Lung (tissue), 12 donors: Measurements from ENCODE around the gene BCR. TPM values are rescaled to one million over a fixed set of nuclear protein-coding genes. Genes with fewer than 3 reads are reported as not detected.

ENCODE experiments used
- ATAC-seq: fragments of 200-7000 bp; cut with Tn5 transposase; one replicate; pipeline ENCODE4 v1.9.1; 2020; ENCODE audit warnings: moderate number of reproducible peaks; ENCODE audit not compliant: insufficient read depth, low FRiP score
- DNase-seq, 3 donors: peaks; one replicate each; pipeline ENCODE4 v3.0.0-alpha.2; 2013 to 2017
- H3K27ac ChIP-seq, 2 donors: one replicate each; pipeline ENCODE4 v1.5.1; 2013; ENCODE audit warnings: mild to moderate bottlenecking in 2 of 2, moderate library complexity in 2 of 2, control low read depth in 1 of 2, inconsistent platforms in 1 of 2, low read depth in 1 of 2, low read length in 1 of 2
- H3K27me3 ChIP-seq, 3 donors: one replicate each; pipeline ENCODE4 v1.5.1; 2013; ENCODE audit warnings: low read length in 2 of 3; ENCODE audit not compliant: control insufficient read depth in 3 of 3, insufficient read depth in 3 of 3
- H3K36me3 ChIP-seq, 4 donors: one replicate each; pipeline ENCODE4 v1.5.1; 2013; ENCODE audit warnings: low read length in 4 of 4, mild to moderate bottlenecking in 1 of 4, moderate library complexity in 1 of 4; ENCODE audit not compliant: control insufficient read depth in 4 of 4, insufficient read depth in 4 of 4
- H3K4me1 ChIP-seq, 5 donors: one replicate each; pipeline ENCODE4 v1.5.1; 2013; ENCODE audit warnings: low read length in 5 of 5, mild to moderate bottlenecking in 2 of 5, moderate library complexity in 1 of 5; ENCODE audit not compliant: control insufficient read depth in 5 of 5, insufficient read depth in 5 of 5
- H3K4me3 ChIP-seq: one replicate; pipeline ENCODE4 v1.5.1; 2013; ENCODE audit warnings: mild to moderate bottlenecking, control low read depth, moderate library complexity
- H3K9ac ChIP-seq, 2 donors: one replicate each; pipeline ENCODE4 v1.5.1; 2013; ENCODE audit warnings: low read length in 2 of 2, control low read depth in 1 of 2; ENCODE audit not compliant: insufficient read depth in 1 of 2
- H3K9me3 ChIP-seq, 4 donors: one replicate each; pipeline ENCODE4 v1.5.1; 2013; ENCODE audit warnings: low read length in 3 of 4, mild to moderate bottlenecking in 1 of 4, moderate library complexity in 1 of 4; ENCODE audit not compliant: control insufficient read depth in 4 of 4, insufficient read depth in 3 of 4
- WGBS, 2 donors: extraction: QIAGEN DNeasy Blood & Tissue Kit; methylation state at CpG; one replicate each; pipeline ENCODE4 v1.1.7; 2013; 5-methylcytosine and 5-hydroxymethylcytosine counted together
- polyA plus RNA-seq, 2 donors: library from polyadenylated mRNA; stranded (reverse); fragments of 200-250 nt; gene quantifications; one replicate each; pipeline ENCODE4 v1.2.1, GENCODE V29; 2013
- total RNA-seq, 2 donors: library from RNA; depleted of rRNA in 1 of 2; stranded (reverse); fragments of >200 nt in 1 of 2; gene quantifications; one replicate each; pipeline ENCODE4 v1.2.1, GENCODE V29; 2014 to 2021
- TF ChIP-seq, protein P1 (sequence below): IDR thresholded peaks from 2 replicates; pipeline ENCODE4 v1.5.1; 2012; ENCODE audit warnings: mild to moderate bottlenecking; ENCODE audit errors: control extremely low read depth, extremely low read depth
- donor health status: control.
- donor health status: control.
- donor health status: Bipolar disorder and iron deficiency.
- donor health status: healthy.
- donor health status: DM: yes; HTN: yes; CAD: no.

The BCR gene
- total and polyA plus RNA-seq, 4 donors: 21.8 to 67.3 (median 31.8) TPM

DNA sequence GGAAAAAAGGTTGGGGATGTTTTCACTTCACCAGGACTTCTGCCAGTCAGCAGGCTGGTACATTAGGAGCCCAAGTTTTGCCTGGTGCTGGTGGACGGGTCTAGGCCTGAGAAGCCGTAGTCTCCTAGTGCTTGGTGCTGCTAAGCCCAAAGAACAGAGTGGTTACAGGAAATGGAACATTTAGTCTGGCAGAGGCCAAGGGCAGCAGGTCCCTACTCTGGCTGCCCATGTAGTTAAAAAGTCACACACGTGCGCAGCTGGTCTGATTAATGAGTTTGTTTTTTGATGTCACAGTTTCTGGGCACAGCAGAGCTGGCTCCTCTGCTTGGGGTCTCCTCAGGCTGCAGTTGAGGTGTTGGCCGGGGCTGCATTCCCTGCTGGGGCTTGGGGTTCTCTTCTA is 20.6 kb downstream of the BCR start:
- Histone ChIP-seq H3K9me3 (no peaks in the 10 kb centered on the region), H3K27ac (no peak overlapping the region), H3K36me3 (peaks cover 0 to 3% (median 0%) of the 10 kb centered on the region in 4 donors), H3K4me3 (no peak overlapping the region), H3K9ac (no peak overlapping the region), H3K27me3 (no peaks in the 10 kb centered on the region), H3K4me1 (peaks cover 0 to 34% (median 6%) of the 10 kb centered on the region in 5 donors)
- TF ChIP-seq, protein P1, sequence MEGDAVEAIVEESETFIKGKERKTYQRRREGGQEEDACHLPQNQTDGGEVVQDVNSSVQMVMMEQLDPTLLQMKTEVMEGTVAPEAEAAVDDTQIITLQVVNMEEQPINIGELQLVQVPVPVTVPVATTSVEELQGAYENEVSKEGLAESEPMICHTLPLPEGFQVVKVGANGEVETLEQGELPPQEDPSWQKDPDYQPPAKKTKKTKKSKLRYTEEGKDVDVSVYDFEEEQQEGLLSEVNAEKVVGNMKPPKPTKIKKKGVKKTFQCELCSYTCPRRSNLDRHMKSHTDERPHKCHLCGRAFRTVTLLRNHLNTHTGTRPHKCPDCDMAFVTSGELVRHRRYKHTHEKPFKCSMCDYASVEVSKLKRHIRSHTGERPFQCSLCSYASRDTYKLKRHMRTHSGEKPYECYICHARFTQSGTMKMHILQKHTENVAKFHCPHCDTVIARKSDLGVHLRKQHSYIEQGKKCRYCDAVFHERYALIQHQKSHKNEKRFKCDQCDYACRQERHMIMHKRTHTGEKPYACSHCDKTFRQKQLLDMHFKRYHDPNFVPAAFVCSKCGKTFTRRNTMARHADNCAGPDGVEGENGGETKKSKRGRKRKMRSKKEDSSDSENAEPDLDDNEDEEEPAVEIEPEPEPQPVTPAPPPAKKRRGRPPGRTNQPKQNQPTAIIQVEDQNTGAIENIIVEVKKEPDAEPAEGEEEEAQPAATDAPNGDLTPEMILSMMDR: no peak
- DNase-seq (no peak), ATAC-seq (no peak)
- WGBS, 2 donors: 86 to 89% methylated on average over 5 of the region's 5 CpGs

DNA sequence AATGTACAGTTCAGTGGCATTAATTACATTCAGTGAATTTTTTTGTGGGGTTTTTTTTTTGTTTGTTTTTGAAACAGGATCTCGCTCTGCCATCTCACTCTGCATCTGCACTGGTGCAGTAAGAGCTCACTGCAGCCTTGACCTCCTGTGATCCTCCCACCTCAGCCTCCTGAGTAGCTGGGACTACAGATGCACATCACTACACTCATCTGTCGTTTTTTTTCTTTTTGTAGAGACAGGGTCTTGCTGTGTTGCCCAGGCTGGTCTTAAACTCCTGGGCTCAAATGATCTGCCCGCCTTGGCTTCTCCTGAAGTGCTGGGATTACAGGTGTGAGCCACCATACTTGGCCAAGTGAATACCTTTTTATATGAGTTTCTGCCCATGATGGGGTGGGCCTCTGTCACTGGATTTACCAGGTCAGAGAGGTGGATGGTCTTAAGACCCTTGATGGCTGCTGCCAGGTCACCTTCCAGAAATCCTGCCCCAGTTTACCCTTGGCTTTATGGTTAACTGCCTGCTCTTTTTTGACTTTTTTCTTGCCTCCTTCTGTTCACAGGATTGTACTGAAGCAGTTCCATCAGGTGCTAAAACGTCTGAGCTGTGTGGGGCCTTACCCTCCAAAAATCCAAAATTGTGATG is 22.6 kb downstream of the BCR start:
- H3K36me3 ChIP-seq: peaks cover 0 to 5% (median 0%) of the 10 kb centered on the region in 4 donors
- no peak overlapping the region for H3K27ac ChIP-seq
- no peak overlapping the region for H3K9ac ChIP-seq
- WGBS, 2 donors: 82 to 85% methylated on average over 4 of the region's 4 CpGs
- TF ChIP-seq, protein P1: no peak
- no peaks in the 10 kb centered on the region for H3K27me3 ChIP-seq
- DNase-seq (no peak), ATAC-seq (no peak)
- no peak overlapping the region for H3K4me3 ChIP-seq
- peaks cover 0 to 28% (median 6%) of the 10 kb centered on the region in 5 donors for H3K4me1 ChIP-seq
- H3K9me3 ChIP-seq: no peaks in the 10 kb centered on the region

DNA sequence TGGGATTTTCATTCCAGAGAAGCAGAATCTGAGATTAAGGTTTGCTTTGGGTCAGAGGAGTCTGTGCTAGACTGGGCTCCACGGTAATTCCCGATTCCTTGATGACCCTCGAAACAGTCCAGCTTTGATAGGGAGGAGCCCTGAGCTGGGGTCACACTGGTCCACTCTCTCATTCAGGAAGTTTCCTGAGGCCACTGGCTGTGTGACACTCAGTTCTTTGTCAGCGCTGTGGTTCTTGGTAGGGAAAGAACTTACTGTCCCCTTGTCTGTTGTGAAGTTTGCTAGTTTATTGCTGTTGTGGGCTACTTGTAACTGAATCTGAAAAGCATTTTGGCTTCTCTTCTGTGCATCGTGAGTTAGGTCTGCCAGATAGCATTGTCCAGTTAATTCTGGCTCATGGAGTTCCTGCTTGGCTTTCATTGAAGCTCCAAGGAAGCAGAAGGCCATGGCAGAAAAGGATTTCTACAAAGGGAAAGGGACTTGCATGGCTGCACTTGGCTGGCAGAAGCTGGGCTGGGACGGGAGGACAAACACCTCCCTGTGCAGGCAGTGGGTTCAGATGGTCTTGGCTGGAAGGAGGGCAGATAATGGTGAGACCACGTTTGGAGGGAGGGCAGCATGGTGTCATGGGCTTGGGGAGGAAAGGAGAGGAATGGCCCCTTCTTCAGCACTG is 23.3 kb downstream of the BCR start:
- H3K4me1 ChIP-seq: peaks cover 0 to 22% (median 6%) of the 10 kb centered on the region in 5 donors
- TF ChIP-seq, protein P1: no peak
- H3K27ac ChIP-seq: no peak overlapping the region
- peaks cover 0 to 6% (median 0%) of the 10 kb centered on the region in 4 donors for H3K36me3 ChIP-seq
- 76 to 77% methylated on average over 7 of the region's 7 CpGs for WGBS, 2 donors
- no peak overlapping the region for H3K9ac ChIP-seq
- H3K4me3 ChIP-seq: no peak overlapping the region
- no peak for DNase-seq
- H3K9me3 ChIP-seq: no peaks in the 10 kb centered on the region
- no peak for ATAC-seq
- H3K27me3 ChIP-seq: no peaks in the 10 kb centered on the region
